H1 (cell line): ENCODE measurements around the gene CDC42EP1. TPM values are rescaled to one million over a fixed set of nuclear protein-coding genes. Genes with fewer than 3 reads are reported as not detected.

ENCODE experiments used
- CTCF ChIA-PET: fragments of 300-600 bp; sonication (Branson Sonifier 250); formaldehyde crosslinking; loops from one replicate; lab custom pipeline; 2021; ENCODE audit not compliant: partially characterized antibody; lab: Charles Lee
- POLR2A ChIA-PET: fragments of 300-600 bp; sonication (Branson Sonifier 250); formaldehyde crosslinking; loops from one replicate; lab custom pipeline; 2021; ENCODE audit warnings: inconsistent platforms; ENCODE audit not compliant: partially characterized antibody; lab: Charles Lee
- DNase-seq, 2 experiments: peaks; one replicate each; pipeline versions ENCODE4 v3.0.0 to v3.0.0-alpha.2; 2010 to 2022; ENCODE audit warnings: low spot score in 2 of 2, low read depth in 1 of 2, mixed read lengths in 1 of 2
- FAIRE-seq: peaks from 2 replicates; lab custom pipeline; 2011; peaks lifted over from hg19 to GRCh38; lab: Jason Lieb, UNC
- H2AFZ ChIP-seq: 2 replicates; pipeline ENCODE4 v1.8.1; 2012; ENCODE audit warnings: low read length, inconsistent platforms
- H2AK5ac ChIP-seq: 2 replicates; pipeline ENCODE4 v1.6.1; 2013; ENCODE audit warnings: low read depth, low read length
- H2BK120ac ChIP-seq: replicated peaks from 2 replicates; pipeline ENCODE3; 2013; ENCODE audit warnings: low read depth, low read length, inconsistent platforms
- H2BK12ac ChIP-seq: 2 replicates; pipeline ENCODE4 v1.6.1; 2013; ENCODE audit warnings: low read depth, low read length
- H2BK15ac ChIP-seq: 2 replicates; pipeline ENCODE4 v1.6.1; 2013; ENCODE audit warnings: low read length
- H2BK20ac ChIP-seq: 2 replicates; pipeline ENCODE4 v1.6.1; 2013; ENCODE audit warnings: low read length
- H2BK5ac ChIP-seq: 2 replicates; pipeline ENCODE4 v1.6.1; 2013; ENCODE audit warnings: low read depth, low read length
- H3K14ac ChIP-seq: 2 replicates; pipeline ENCODE4 v1.6.1; 2013; ENCODE audit warnings: inconsistent platforms; ENCODE audit not compliant: insufficient read length
- H3K18ac ChIP-seq: 2 replicates; pipeline ENCODE4 v1.6.1; 2013; ENCODE audit warnings: low read length; ENCODE audit errors: extremely low read depth
- H3K23ac ChIP-seq: 2 replicates; pipeline ENCODE4 v1.6.1; 2013; ENCODE audit warnings: inconsistent platforms; ENCODE audit not compliant: insufficient read length
- H3K23me2 ChIP-seq: 2 replicates; pipeline ENCODE4 v1.6.1; 2013; ENCODE audit warnings: low read depth, low read length
- H3K27ac ChIP-seq: 2 replicates; pipeline ENCODE4 v1.6.1; 2011; ENCODE audit warnings: low read depth, low read length, inconsistent platforms
- H3K27me3 ChIP-seq, 4 experiments: replicated peaks in 1 of 4; 1 replicate in 1 of 4; 2 replicates in 3 of 4; pipeline versions ENCODE4 v1.6.1 to v1.8.1; 2011 to 2013; ENCODE audit warnings: low read length in 3 of 4, mild to moderate bottlenecking in 3 of 4, inconsistent platforms in 2 of 4, mixed read lengths in 2 of 4, moderate library complexity in 1 of 4; ENCODE audit not compliant: control insufficient read depth in 3 of 4, insufficient read depth in 3 of 4; ENCODE audit errors: extremely low read depth in 1 of 4
- H3K36me3 ChIP-seq, 4 experiments: 2 replicates each; pipeline versions ENCODE4 v1.6.1 to v1.8.1; 2011 to 2013; ENCODE audit warnings: mild to moderate bottlenecking in 4 of 4, low read length in 3 of 4, moderate library complexity in 2 of 4, control low read depth in 1 of 4, inconsistent platforms in 1 of 4; ENCODE audit not compliant: insufficient read depth in 4 of 4, control insufficient read depth in 2 of 4
- H3K4ac ChIP-seq: replicated peaks from 2 replicates; pipeline ENCODE3; 2013; ENCODE audit warnings: low read length, low read depth, mixed read lengths, inconsistent platforms; ENCODE audit not compliant: insufficient read length
- H3K4me1 ChIP-seq, 4 experiments: replicated peaks in 1 of 4; 1 replicate in 1 of 4; 2 replicates in 3 of 4; pipeline versions ENCODE4 v1.6.1 to v1.8.1; 2011 to 2013; ENCODE audit warnings: low read length in 3 of 4, inconsistent platforms in 2 of 4, mixed read lengths in 1 of 4; ENCODE audit not compliant: insufficient read depth in 4 of 4, control insufficient read depth in 3 of 4
- H3K4me2 ChIP-seq, 2 experiments: 2 replicates each; pipeline versions ENCODE4 v1.6.1 to v1.8.1; 2011 to 2013; ENCODE audit warnings: low read depth in 2 of 2, low read length in 2 of 2, control low read depth in 1 of 2, inconsistent platforms in 1 of 2, mild to moderate bottlenecking in 1 of 2; ENCODE audit not compliant: insufficient read depth in 1 of 2
- H3K4me3 ChIP-seq, 4 experiments: fragments of 200-600, 300-600 bp in 1 of 4; sonication (generic), shearing (Covaris generic), sonication (Bioruptor Twin) in 1 of 4; 2 replicates each; pipeline versions ENCODE4 v1.5.1 to v1.8.1; 2011 to 2016; ENCODE audit warnings: low read length in 4 of 4, low read depth in 3 of 4, control low read depth in 2 of 4, inconsistent platforms in 2 of 4, mild to moderate bottlenecking in 2 of 4, mixed read lengths in 1 of 4, moderate library complexity in 1 of 4; ENCODE audit not compliant: insufficient read depth in 2 of 4; ENCODE audit errors: extremely low read depth in 1 of 4
- H3K56ac ChIP-seq: replicated peaks from 2 replicates; pipeline ENCODE3; 2013; ENCODE audit warnings: low read depth, mild to moderate bottlenecking, mixed read lengths, low read length, inconsistent platforms; ENCODE audit not compliant: insufficient read length
- H3K79me1 ChIP-seq: 2 replicates; pipeline ENCODE4 v1.6.1; 2013; ENCODE audit warnings: low read depth, low read length, control low read depth
- H3K79me2 ChIP-seq, 2 experiments: 2 replicates each; pipeline versions ENCODE4 v1.6.1 to v1.8.1; 2012 to 2013; ENCODE audit warnings: low read length in 2 of 2, mild to moderate bottlenecking in 2 of 2, inconsistent platforms in 1 of 2; ENCODE audit not compliant: insufficient read depth in 2 of 2, control insufficient read depth in 1 of 2
- H3K9ac ChIP-seq, 4 experiments: replicated peaks in 1 of 4; 1 replicate in 1 of 4; 2 replicates in 3 of 4; pipeline versions ENCODE4 v1.6.1 to v1.8.1; 2011 to 2013; ENCODE audit warnings: low read depth in 3 of 4, low read length in 3 of 4, control low read depth in 2 of 4, mild to moderate bottlenecking in 2 of 4, moderate library complexity in 2 of 4, inconsistent platforms in 1 of 4; ENCODE audit errors: extremely low read depth in 1 of 4
- H3K9me3 ChIP-seq, 2 experiments: 2 replicates each; pipeline versions ENCODE4 v1.6.1 to v1.8.1; 2012 to 2013; ENCODE audit warnings: mild to moderate bottlenecking in 2 of 2, moderate library complexity in 2 of 2, control low read depth in 1 of 2, inconsistent platforms in 1 of 2, low read depth in 1 of 2, low read length in 1 of 2, mixed read lengths in 1 of 2; ENCODE audit not compliant: insufficient read depth in 2 of 2
- H4K20me1 ChIP-seq, 2 experiments: replicated peaks in 1 of 2; 2 replicates each; pipeline versions ENCODE3 to v1.8.1; 2011 to 2013; ENCODE audit warnings: inconsistent platforms in 2 of 2, low read length in 2 of 2, mild to moderate bottlenecking in 1 of 2; ENCODE audit not compliant: insufficient read depth in 2 of 2, control insufficient read depth in 1 of 2
- H4K5ac ChIP-seq: 2 replicates; pipeline ENCODE4 v1.6.1; 2013; ENCODE audit warnings: low read length, low read depth, mixed read lengths, inconsistent platforms; ENCODE audit not compliant: insufficient read length
- H4K8ac ChIP-seq: 2 replicates; pipeline ENCODE4 v1.8.0; 2013; ENCODE audit warnings: mild to moderate bottlenecking, moderate library complexity, low read length, inconsistent platforms; ENCODE audit not compliant: insufficient read depth; ENCODE audit errors: extremely low read depth
- H4K91ac ChIP-seq: replicated peaks from 2 replicates; pipeline ENCODE3; 2013; ENCODE audit warnings: low read length, mixed read lengths, inconsistent platforms; ENCODE audit not compliant: insufficient read length
- ATF2 ChIP-seq: IDR thresholded peaks from 2 replicates; pipeline ENCODE4 v1.6.1; 2012; ENCODE audit warnings: low read length, inconsistent platforms
- CHD2 ChIP-seq: IDR thresholded peaks from 2 replicates; pipeline ENCODE4 v1.6.1; 2012; ENCODE audit warnings: low read length, improper control_type of control experiment
- E2F6 ChIP-seq: IDR thresholded peaks from 2 replicates; pipeline ENCODE4 v1.6.1; 2012; ENCODE audit warnings: inconsistent platforms
- KDM4A ChIP-seq: IDR thresholded peaks from one replicate; pipeline ENCODE4 v1.7.1; 2012; ENCODE audit warnings: low read depth, mild to moderate bottlenecking, moderate library complexity, low read length, inconsistent platforms; ENCODE audit not compliant: severe bottlenecking
- MAX ChIP-seq: IDR thresholded peaks from 2 replicates; pipeline ENCODE4 v1.6.1; 2012; ENCODE audit warnings: inconsistent platforms
- RAD21 ChIP-seq, 2 experiments: IDR thresholded peaks in 1 of 2; conservative IDR thresholded peaks in 1 of 2; 2 replicates each; pipeline ENCODE4 v1.6.1; 2011; ENCODE audit warnings: low read depth in 2 of 2, low read length in 2 of 2, improper control_type of control experiment in 1 of 2, inconsistent platforms in 1 of 2, mild to moderate bottlenecking in 1 of 2, moderate library complexity in 1 of 2
- RNF2 ChIP-seq: fragments of 200-900, 300-1000 bp; sonication (generic); IDR thresholded peaks from 2 replicates; pipeline ENCODE4 v1.7.1; 2016; ENCODE audit warnings: borderline replicate concordance, low read depth, mild to moderate bottlenecking, antibody characterized with exemption, low read length; ENCODE audit not compliant: poor library complexity, severe bottlenecking; ENCODE audit errors: missing control alignments
- USF2 ChIP-seq: IDR thresholded peaks from 2 replicates; pipeline ENCODE4 v1.6.1; 2011; ENCODE audit warnings: low read length, improper control_type of control experiment
- YY1 ChIP-seq: IDR thresholded peaks from 2 replicates; pipeline ENCODE4 v1.6.1; 2011; ENCODE audit warnings: low read depth, mild to moderate bottlenecking, low read length
- WGBS, 2 experiments: shearing (Covaris generic) in 1 of 2; methylation state at CpG; one replicate each; pipeline versions ENCODE4 v1.1.6 to v1.1.7; 2013 to 2015; ENCODE audit warnings: low lambda C conversion rate in 2 of 2, mixed read lengths in 2 of 2, inconsistent platforms in 1 of 2, low coverage in 1 of 2, missing lambda C conversion rate in 1 of 2; ENCODE audit not compliant: insufficient replicate concordance in 2 of 2, insufficient coverage in 1 of 2, insufficient read length in 1 of 2; ENCODE audit errors: extremely low coverage in 1 of 2, missing lambda C conversion rate in 1 of 2; 5-methylcytosine and 5-hydroxymethylcytosine counted together
- polyA plus RNA-seq, 7 experiments: library from polyadenylated mRNA; depleted of rRNA in 3 of 7; stranded (reverse) in 5 of 7; unstranded in 2 of 7; fragments of >200 nt in 5 of 7; fragments of 200-250 nt in 2 of 7; gene quantifications; 1 replicate in 5 of 7; 2 replicates in 1 of 7; 4 replicates in 1 of 7; pipeline versions ENCODE4 v1.2.1 to v1.2.3, GENCODE V29; 2011 to 2013; ENCODE audit warnings: missing spikeins in 2 of 7, mixed read lengths in 2 of 7
- total RNA-seq: library from RNA; stranded (reverse); fragmentation: NEBNext Ultra II Directional; extraction: Animal tissue kit (Norgen Biotek cat#: 25700); gene quantifications from 2 replicates; pipeline ENCODE4 v1.2.1, GENCODE V29; 2021

Gene CDC42EP1
- total and polyA plus RNA-seq, 2 of the 8 experiments (the other 6 are each of a cell fraction or from before 2014, with no cell fraction given), result 8.3 to 11.2 TPM

GRCh38 chr22:37535159-37535558, 25.1 kb upstream of the CDC42EP1 start:
- Histone ChIP-seq H3K36me3 (no peaks in the 10 kb centered on the region), H2BK15ac (no peak overlapping the region), H3K4ac (no peak overlapping the region), H2BK5ac (no peak overlapping the region), H4K8ac (no peak overlapping the region), H2BK20ac (no peak overlapping the region), H3K9me3 (no peaks in the 10 kb centered on the region), H4K20me1 (peaks cover 0 to 1% of the 10 kb centered on the region in 2 experiments), H3K18ac (no peak overlapping the region), H3K23ac (no peak overlapping the region), H2BK12ac (no peak overlapping the region), H3K27me3 (no peaks in the 10 kb centered on the region), H2BK120ac (no peak overlapping the region), H3K14ac (no peak overlapping the region), H3K56ac (no peak overlapping the region), H3K79me1 (no peaks in the 10 kb centered on the region; the same call in 1 of the 2 replicates), H3K4me2 (no peak overlapping the region), H3K27ac (no peak overlapping the region), H3K4me3 (no peak overlapping the region), H3K23me2 (no peaks in the 10 kb centered on the region), H3K4me1 (peaks cover 0 to 4% (median 0%) of the 10 kb centered on the region in 4 experiments; a peak in 2 of 7 replicates), H4K91ac (no peak overlapping the region), H4K5ac (no peak overlapping the region), H2AFZ (no peak overlapping the region), H3K79me2 (no peaks in the 10 kb centered on the region), H3K9ac (no peak overlapping the region), H2AK5ac (no peak overlapping the region)
- POLR2A ChIA-PET, result no interaction called here
- DNase-seq (no peak), FAIRE-seq (no peak)
- 89% methylated on average over 6 of the region's 6 CpGs; no CpG with 5 or more reads in 1 of the 2 experiments for WGBS, 2 experiments
- CTCF ChIA-PET, result interaction anchor here (1.1 kb wide), 1 partner anchor 32 kb away, joined by 4 read pairs; no protein-coding TSS in a partner anchor
- TF ChIP-seq KDM4A (no peak), E2F6 (no peak), RAD21 (IDR thresholded peaks at IDR 0.05 in 1 of 2, conservative IDR thresholded peaks at IDR 0.05 in 1 of 2; ENCODE audit: low read depth in 2 of 2, low read length in 2 of 2) (no peak), MAX (no peak), ATF2 (no peak), CHD2 (no peak), YY1 (no peak), RNF2 (no peak), USF2 (no peak)
